Fibroblast of the aortic adventitia (primary cell): ENCODE data around the gene SEMA3D. TPM values are rescaled to one million over a fixed set of nuclear protein-coding genes. Genes with fewer than 3 reads are reported as not detected.

Source experiments
- DNase-seq: peaks from one replicate; pipeline ENCODE4 v3.0.0-alpha.2; 2010; ENCODE audit warnings: low read depth
- H3K4me3 ChIP-seq: 2 replicates; pipeline ENCODE4 v1.5.1; 2011; ENCODE audit warnings: low read depth, mild to moderate bottlenecking, control low read depth, low read length, moderate library complexity
- total RNA-seq: library from RNA; depleted of rRNA; stranded (reverse); fragments of >200 nt; gene quantifications from 2 replicates; pipeline ENCODE4 v1.2.3, GENCODE V29; 2012; ENCODE audit warnings: low replicate concordance
- TF ChIP-seq, protein P1 (sequence below): IDR thresholded peaks from 2 replicates; pipeline ENCODE4 v1.5.1; 2011; ENCODE audit warnings: mild to moderate bottlenecking, low read length, control low read depth, inconsistent platforms; ENCODE audit not compliant: insufficient read depth

SEMA3D gene
- total RNA-seq, 1 donor = 51.2 TPM

DNA sequence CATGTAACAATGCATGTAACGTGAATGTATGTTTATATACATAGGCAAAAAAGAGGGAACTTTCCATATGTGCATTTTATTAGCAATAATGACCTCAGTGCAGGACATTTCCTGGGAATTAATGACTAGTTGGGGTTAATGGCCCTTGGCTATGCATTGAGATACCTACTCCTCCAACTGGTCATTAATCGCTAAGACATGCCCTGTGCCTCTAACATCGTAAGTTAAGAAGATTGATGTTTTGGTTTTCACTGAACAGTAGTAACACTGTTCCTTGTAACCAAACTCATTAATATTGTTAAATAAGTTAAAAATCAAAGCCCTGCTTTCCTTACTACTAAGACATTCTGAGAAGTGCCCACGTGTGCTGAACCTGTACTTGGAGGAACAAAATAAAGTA is 61.7 kb downstream of the SEMA3D start:
- no peak for DNase-seq
- H3K4me3 ChIP-seq = no peak overlapping the region
- TF ChIP-seq, protein P1, sequence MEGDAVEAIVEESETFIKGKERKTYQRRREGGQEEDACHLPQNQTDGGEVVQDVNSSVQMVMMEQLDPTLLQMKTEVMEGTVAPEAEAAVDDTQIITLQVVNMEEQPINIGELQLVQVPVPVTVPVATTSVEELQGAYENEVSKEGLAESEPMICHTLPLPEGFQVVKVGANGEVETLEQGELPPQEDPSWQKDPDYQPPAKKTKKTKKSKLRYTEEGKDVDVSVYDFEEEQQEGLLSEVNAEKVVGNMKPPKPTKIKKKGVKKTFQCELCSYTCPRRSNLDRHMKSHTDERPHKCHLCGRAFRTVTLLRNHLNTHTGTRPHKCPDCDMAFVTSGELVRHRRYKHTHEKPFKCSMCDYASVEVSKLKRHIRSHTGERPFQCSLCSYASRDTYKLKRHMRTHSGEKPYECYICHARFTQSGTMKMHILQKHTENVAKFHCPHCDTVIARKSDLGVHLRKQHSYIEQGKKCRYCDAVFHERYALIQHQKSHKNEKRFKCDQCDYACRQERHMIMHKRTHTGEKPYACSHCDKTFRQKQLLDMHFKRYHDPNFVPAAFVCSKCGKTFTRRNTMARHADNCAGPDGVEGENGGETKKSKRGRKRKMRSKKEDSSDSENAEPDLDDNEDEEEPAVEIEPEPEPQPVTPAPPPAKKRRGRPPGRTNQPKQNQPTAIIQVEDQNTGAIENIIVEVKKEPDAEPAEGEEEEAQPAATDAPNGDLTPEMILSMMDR = no peak

DNA sequence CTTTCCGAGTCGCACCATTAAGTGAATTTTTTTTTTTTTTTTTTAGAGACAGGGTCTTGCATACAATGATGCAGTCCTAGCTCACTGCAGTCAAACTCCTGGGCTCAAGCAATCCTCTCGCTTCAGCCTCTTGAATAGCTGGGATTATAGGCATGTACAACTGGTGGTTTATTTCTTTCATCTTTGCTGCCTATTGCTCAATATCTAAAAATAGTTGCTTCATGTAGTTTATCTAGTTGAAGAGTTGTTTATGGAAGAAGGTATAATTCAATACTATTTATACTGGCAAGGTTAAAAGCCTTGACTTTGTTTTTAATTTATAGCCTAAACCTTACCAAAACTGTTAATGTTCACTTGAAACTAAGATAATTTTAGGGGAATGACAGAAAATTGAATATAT is 66.9 kb downstream of the SEMA3D start:
- no peak for DNase-seq
- H3K4me3 ChIP-seq = no peak overlapping the region
- TF ChIP-seq, protein P1 = no peak

DNA sequence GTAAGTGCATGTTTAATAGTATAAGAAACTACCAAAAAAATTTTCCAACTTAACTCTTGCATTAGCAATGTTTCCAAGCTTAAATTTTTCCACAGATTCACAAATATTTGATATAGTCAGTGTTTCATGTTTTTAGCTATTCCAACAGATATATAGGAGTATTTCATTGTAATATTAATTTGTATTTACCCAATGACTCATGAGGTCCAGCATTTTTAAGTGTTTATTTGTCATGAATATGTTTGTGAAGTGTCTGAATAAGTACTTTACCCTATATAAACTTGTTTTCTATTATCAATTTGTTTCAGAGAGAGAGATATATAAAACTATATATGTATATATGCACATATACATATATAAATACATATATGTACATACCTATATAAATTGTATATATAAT is 71.0 kb downstream of the SEMA3D start:
- no peak for DNase-seq
- TF ChIP-seq, protein P1 = no peak
- no peak overlapping the region for H3K4me3 ChIP-seq

DNA sequence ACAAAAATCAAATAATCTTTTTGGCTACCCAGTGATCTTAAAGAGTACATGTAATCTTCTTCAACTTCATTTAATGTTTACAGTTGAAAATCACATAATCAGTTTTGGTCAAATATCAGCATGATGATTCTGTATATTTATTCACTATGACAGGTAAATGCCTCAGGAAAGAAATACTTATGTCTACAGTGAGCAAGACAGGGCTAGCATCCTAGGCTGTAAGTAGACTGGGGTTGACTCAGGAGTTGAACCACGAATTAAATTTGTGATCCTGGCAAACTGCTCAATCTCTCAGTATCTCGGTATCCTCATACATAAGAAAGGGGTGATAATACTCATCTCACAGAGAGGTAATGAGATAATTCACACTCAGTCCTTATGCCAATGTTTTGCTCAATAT is 71.8 kb downstream of the SEMA3D start:
- H3K4me3 ChIP-seq = no peak overlapping the region
- TF ChIP-seq, protein P1 = no peak
- DNase-seq = no peak

DNA sequence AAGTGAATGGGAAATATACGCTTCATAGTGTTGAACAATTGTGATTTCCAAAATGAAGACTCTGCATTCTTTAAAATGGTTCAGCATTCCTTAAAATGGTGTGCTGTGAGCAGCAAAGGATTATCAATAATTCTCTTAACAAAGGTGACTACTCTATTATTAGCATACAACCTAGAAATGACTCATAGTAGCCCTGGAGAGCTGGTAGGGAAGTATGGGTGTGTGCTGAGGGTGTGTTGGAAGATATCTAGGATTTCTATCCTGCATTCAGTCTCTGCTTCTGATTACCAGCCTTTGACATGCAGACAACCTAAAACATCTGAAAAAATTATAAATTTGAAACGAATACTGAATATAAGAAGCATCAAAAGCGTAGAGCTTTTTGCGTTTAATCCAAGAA is 72.5 kb downstream of the SEMA3D start:
- peak; percentile 29 for DNase-seq
- no peak overlapping the region for H3K4me3 ChIP-seq
- TF ChIP-seq, protein P1 = no peak

DNA sequence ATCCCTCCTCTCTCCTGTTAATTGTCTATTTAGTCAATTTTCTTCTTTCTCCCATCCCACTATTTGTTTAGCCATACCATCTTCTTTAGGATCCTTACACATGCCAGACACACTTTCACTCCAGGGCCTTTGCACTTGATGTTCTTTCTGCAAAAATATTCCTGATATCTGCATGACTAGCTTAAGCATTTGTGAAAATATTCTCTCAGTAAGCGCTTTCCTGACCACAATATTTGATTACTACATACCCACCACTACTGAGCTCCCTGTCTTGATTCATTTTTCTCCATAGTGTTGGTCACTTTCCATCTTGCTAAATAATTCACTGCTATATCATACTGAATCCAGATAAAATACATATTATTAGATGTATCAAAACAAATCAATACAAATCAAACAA is 75.1 kb downstream of the SEMA3D start:
- TF ChIP-seq, protein P1 = no peak
- H3K4me3 ChIP-seq = no peak overlapping the region
- DNase-seq = peak; percentile 35

DNA sequence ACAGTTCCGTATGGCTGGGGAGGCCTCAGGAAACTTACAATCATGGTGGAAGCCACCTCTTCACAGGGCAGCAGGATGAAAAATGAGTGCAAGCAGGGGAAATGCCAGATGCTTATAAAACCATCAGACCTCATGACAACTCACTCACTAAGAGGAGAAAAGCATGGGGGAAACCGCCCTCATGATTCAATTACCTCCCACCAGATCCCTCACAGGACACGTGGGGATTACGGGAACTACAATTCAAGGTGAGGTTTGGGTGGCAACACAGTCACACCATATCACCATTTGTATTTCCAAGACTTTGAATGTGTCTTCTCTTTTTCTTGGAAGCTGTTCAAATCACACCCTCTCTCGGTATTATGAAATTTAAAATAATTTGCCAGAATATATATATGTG is 80.1 kb downstream of the SEMA3D start:
- no peak for DNase-seq
- TF ChIP-seq, protein P1 = no peak
- H3K4me3 ChIP-seq = no peak overlapping the region
